RWPE2 (cell line): ENCODE measurements around the gene CARD11.

ENCODE experiments used
- ATAC-seq: fragments of 200-7000 bp; cut with Tn5 transposase; 3 replicates; pipeline ENCODE4 v1.9.1; 2021; ENCODE audit warnings: low read depth
- DNase-seq: peaks from one replicate; pipeline ENCODE4 v3.0.0-alpha.2; 2020; ENCODE audit warnings: low spot score
- H3K27ac ChIP-seq: fragments of 450-650 bp; 2 replicates; pipeline ENCODE4 v1.5.1; 2017; ENCODE audit warnings: mild to moderate bottlenecking; ENCODE audit not compliant: poor library complexity, severe bottlenecking
- H3K27me3 ChIP-seq: fragments of 250-450 bp; sonication (Bioruptor Pico); 2 replicates; pipeline ENCODE4 v1.5.1; 2021; ENCODE audit warnings: mild to moderate bottlenecking, moderate library complexity; ENCODE audit not compliant: insufficient read depth, poor library complexity, severe bottlenecking
- H3K36me3 ChIP-seq: fragments of 250-450 bp; sonication (Bioruptor Pico); 2 replicates; pipeline ENCODE4 v1.5.1; 2020; ENCODE audit warnings: low read depth, mild to moderate bottlenecking, moderate library complexity
- H3K4me1 ChIP-seq: fragments of 250-450 bp; sonication (Bioruptor Pico); 2 replicates; pipeline ENCODE4 v1.5.1; 2021; ENCODE audit warnings: mild to moderate bottlenecking, moderate library complexity; ENCODE audit not compliant: insufficient read depth, poor library complexity, severe bottlenecking
- H3K4me3 ChIP-seq: fragments of 250-450 bp; sonication (Bioruptor Pico); 2 replicates; pipeline ENCODE4 v1.5.1; 2021; ENCODE audit warnings: mild to moderate bottlenecking, moderate library complexity; ENCODE audit not compliant: severe bottlenecking
- H3K9me3 ChIP-seq: fragments of 250-450 bp; sonication (Bioruptor Pico); 2 replicates; pipeline ENCODE4 v1.5.1; 2021; ENCODE audit warnings: mild to moderate bottlenecking, moderate library complexity; ENCODE audit not compliant: severe bottlenecking
- CTCF ChIP-seq: fragments of 450-650 bp; IDR thresholded peaks from one replicate; pipeline ENCODE4 v1.5.1; 2017; ENCODE audit warnings: mild to moderate bottlenecking, moderate library complexity; ENCODE audit not compliant: poor library complexity, severe bottlenecking

Gene CARD11

GRCh38 chr7:3043544-3044371 is at the start of gene CARD11:
CARD11 (minus strand) TSS chr7:3043867; CDS start chr7:2958506, 85,361 bp downstream.
- H3K27me3 ChIP-seq: no peaks in the 10 kb centered on the region
- H3K27ac ChIP-seq: no peak within 1 kb of the TSS
- DNase-seq: no peak

GRCh38 chr7:3092468-3092867 is 48.8 kb upstream of the CARD11 start:
- no peak overlapping the region for H3K27ac ChIP-seq
- H3K4me1 ChIP-seq: no peaks in the 10 kb centered on the region
- DNase-seq: no peak

More at GRCh38 chr7:3043544-3044371, at the start of gene CARD11:
- peak; percentile 33; the same call in 1 of the 3 replicates for ATAC-seq
- TF ChIP-seq CTCF: no peak
- H3K9me3 ChIP-seq: no peaks in the 10 kb centered on the region
- peak within 1 kb of the TSS; percentile 39 for H3K4me3 ChIP-seq
- no peaks in the 10 kb centered on the region for H3K4me1 ChIP-seq
- H3K36me3 ChIP-seq: no peaks in the 10 kb centered on the region

GRCh38 chr7:3091631-3092030 is 48.0 kb upstream of the CARD11 start:
- Histone ChIP-seq H3K27me3 (no peaks in the 10 kb centered on the region), H3K9me3 (no peaks in the 10 kb centered on the region), H3K27ac (no peak overlapping the region), H3K36me3 (no peaks in the 10 kb centered on the region), H3K4me3 (no peak overlapping the region), H3K4me1 (no peaks in the 10 kb centered on the region)
- no peak for ATAC-seq
- DNase-seq: no peak
- no peak for TF ChIP-seq CTCF

More at GRCh38 chr7:3092468-3092867, 48.8 kb upstream of the CARD11 start:
- no peaks in the 10 kb centered on the region for H3K9me3 ChIP-seq
- no peaks in the 10 kb centered on the region for H3K36me3 ChIP-seq
- TF ChIP-seq CTCF: no peak
- ATAC-seq: no peak
- H3K27me3 ChIP-seq: no peaks in the 10 kb centered on the region
- H3K4me3 ChIP-seq: no peak overlapping the region

- Histone ChIP-seq H3K27me3 (no peaks in the 10 kb centered on the region), H3K9me3 (no peaks in the 10 kb centered on the region), H3K4me1 (no peaks in the 10 kb centered on the region), H3K27ac (no peak overlapping the region), H3K36me3 (no peaks in the 10 kb centered on the region), H3K4me3 (no peak overlapping the region)
- ATAC-seq: no peak
- DNase-seq: no peak
- peak; percentile 42 for TF ChIP-seq CTCF
Measured at GRCh38 chr7:3089493-3089892, 45.8 kb upstream of the CARD11 start.

- TF ChIP-seq CTCF: no peak
- ATAC-seq: no peak
Measured at GRCh38 chr7:3087243-3087755, 43.6 kb upstream of the CARD11 start.

More at GRCh38 chr7:3087243-3087755, 43.6 kb upstream of the CARD11 start:
- Histone ChIP-seq H3K4me1 (no peaks in the 10 kb centered on the region), H3K4me3 (no peak overlapping the region), H3K36me3 (no peaks in the 10 kb centered on the region), H3K27ac (no peak overlapping the region), H3K27me3 (no peaks in the 10 kb centered on the region), H3K9me3 (no peaks in the 10 kb centered on the region)
- no peak for DNase-seq
